HepG2 (cell line): ENCODE results near the gene NDUFB8. TPM values are rescaled to one million over a fixed set of nuclear protein-coding genes. Genes with fewer than 3 reads are reported as not detected.

Experiments
- BHLHE40 ChIP-seq: IDR thresholded peaks from 2 replicates; pipeline ENCODE4 v1.6.1; 2011; ENCODE audit warnings: low read length, improper control_type of control experiment
- EP300 ChIP-seq, 3 experiments: sonication (generic) in 1 of 3; formaldehyde crosslinking in 1 of 3; IDR thresholded peaks; 2 replicates each; pipeline versions ENCODE4 v1.5.1 to v1.6.1; 2011 to 2020; ENCODE audit warnings: low read depth in 2 of 3, low read length in 2 of 3, borderline replicate concordance in 1 of 3, improper control_type of control experiment in 1 of 3, mild to moderate bottlenecking in 1 of 3, missing genetic modification reagents in 1 of 3, moderate library complexity in 1 of 3
- EZH2 ChIP-seq: conservative IDR thresholded peaks from 2 replicates; pipeline ENCODE4 v1.6.1; 2012; ENCODE audit warnings: mild to moderate bottlenecking, low read depth, low read length, moderate library complexity
- NFYB ChIP-seq: sonication (generic); formaldehyde crosslinking; IDR thresholded peaks from 2 replicates; pipeline ENCODE4 v1.4.0; 2020; ENCODE audit warnings: missing genetic modification reagents
- NFYC ChIP-seq: IDR thresholded peaks from 2 replicates; pipeline ENCODE4 v1.6.1; 2016; ENCODE audit warnings: missing genetic modification reagents, missing compliant biosample characterization
- RORA ChIP-seq: sonication (generic); formaldehyde crosslinking; IDR thresholded peaks from 2 replicates; pipeline ENCODE4 v1.5.0; 2020; ENCODE audit warnings: mild to moderate bottlenecking, missing genetic modification reagents, moderate library complexity
- SCMH1 ChIP-seq: sonication (generic); formaldehyde crosslinking; IDR thresholded peaks from 2 replicates; pipeline ENCODE4 v1.9.0; 2021; ENCODE audit warnings: missing genetic modification reagents, mild to moderate bottlenecking, borderline replicate concordance
- SMC3 ChIP-seq: IDR thresholded peaks from 2 replicates; pipeline ENCODE4 v1.6.1; 2011; ENCODE audit warnings: low read length, improper control_type of control experiment
- SP1 ChIP-seq, 2 experiments: fragments of 450-650 bp in 1 of 2; sonication (generic) in 1 of 2; formaldehyde crosslinking in 1 of 2; IDR thresholded peaks; 2 replicates each; pipeline versions ENCODE4 v1.4.0 to v1.6.1; 2016 to 2020; ENCODE audit warnings: missing genetic modification reagents in 1 of 2
- SRSF9 ChIP-seq: fragments of 200-400 bp; formaldehyde crosslinking; IDR thresholded peaks from 2 replicates; pipeline ENCODE4 v1.6.1; 2018; ENCODE audit warnings: borderline replicate concordance, mild to moderate bottlenecking, low read depth, low read length; ENCODE audit not compliant: insufficient read depth, poor library complexity, severe bottlenecking
- STAG1 ChIP-seq: sonication (generic); formaldehyde crosslinking; IDR thresholded peaks from 2 replicates; pipeline ENCODE4 v1.4.0; 2020; ENCODE audit warnings: missing genetic modification reagents
- USF2 ChIP-seq, 2 experiments: sonication (generic) in 1 of 2; formaldehyde crosslinking in 1 of 2; IDR thresholded peaks; 2 replicates each; pipeline versions ENCODE4 v1.5.1 to v1.6.1; 2011 to 2020; ENCODE audit warnings: borderline replicate concordance in 1 of 2, low read depth in 1 of 2, low read length in 1 of 2, mild to moderate bottlenecking in 1 of 2, missing genetic modification reagents in 1 of 2, moderate library complexity in 1 of 2
- ZNF546 ChIP-seq: sonication (generic); formaldehyde crosslinking; conservative IDR thresholded peaks from 2 replicates; pipeline ENCODE4 v1.8.1; 2023; ENCODE audit warnings: mild to moderate bottlenecking, missing genetic modification reagents
- ZNF556 ChIP-seq: sonication (generic); formaldehyde crosslinking; IDR thresholded peaks from 2 replicates; pipeline ENCODE4 v1.4.0; 2020; ENCODE audit warnings: mild to moderate bottlenecking, missing genetic modification reagents, borderline replicate concordance
- ZNF569 ChIP-seq: sonication (generic); formaldehyde crosslinking; IDR thresholded peaks from 2 replicates; pipeline ENCODE4 v1.5.0; 2020; ENCODE audit warnings: mild to moderate bottlenecking, missing genetic modification reagents, moderate library complexity, borderline replicate concordance
- ZNF687 ChIP-seq: sonication (generic); formaldehyde crosslinking; IDR thresholded peaks from 2 replicates; pipeline ENCODE4 v1.5.1; 2020; ENCODE audit warnings: mild to moderate bottlenecking, missing genetic modification reagents, moderate library complexity
- ZSCAN12 ChIP-seq: sonication (generic); formaldehyde crosslinking; IDR thresholded peaks from 2 replicates; pipeline ENCODE4 v1.9.0; 2021; ENCODE audit warnings: mild to moderate bottlenecking, missing genetic modification reagents
- polyA plus RNA-seq, 8 experiments: library from polyadenylated mRNA; depleted of rRNA in 3 of 8; stranded (reverse) in 7 of 8; unstranded in 1 of 8; fragments of >200 nt; fragmentation: Illumina TruSeq in 4 of 8; extraction: Trizol in 4 of 8; gene quantifications; 2 replicates each; pipeline versions ENCODE4 v1.2.1 to v1.2.3, GENCODE V29; 2011 to 2016; ENCODE audit warnings: low read depth in 4 of 8, missing spikeins in 1 of 8, mixed read lengths in 1 of 8; ENCODE audit not compliant: insufficient read depth in 1 of 8
- total RNA-seq, 5 experiments: library from RNA; depleted of rRNA; stranded (reverse); fragments of >200 nt; fragmentation: Illumina TruSeq; extraction: Trizol; gene quantifications; 2 replicates each; pipeline ENCODE4 v1.2.3, GENCODE V29; 2016; ENCODE audit warnings: low read depth in 1 of 5
- TF ChIP-seq, protein P1 (sequence below): sonication (generic); formaldehyde crosslinking; IDR thresholded peaks from 2 replicates; pipeline ENCODE4 v1.5.1; 2020; ENCODE audit warnings: missing genetic modification reagents, mild to moderate bottlenecking, borderline replicate concordance
- TF ChIP-seq, protein P2 (sequence below): sonication (generic); formaldehyde crosslinking; IDR thresholded peaks from 2 replicates; pipeline ENCODE4 v1.5.0; 2020; ENCODE audit warnings: mild to moderate bottlenecking, missing genetic modification reagents, moderate library complexity

NDUFB8 gene
- total and polyA plus RNA-seq, 2 of the 13 experiments (the other 11 are each of a cell fraction or from before 2014, with no cell fraction given): 210 to 216 TPM

DNA sequence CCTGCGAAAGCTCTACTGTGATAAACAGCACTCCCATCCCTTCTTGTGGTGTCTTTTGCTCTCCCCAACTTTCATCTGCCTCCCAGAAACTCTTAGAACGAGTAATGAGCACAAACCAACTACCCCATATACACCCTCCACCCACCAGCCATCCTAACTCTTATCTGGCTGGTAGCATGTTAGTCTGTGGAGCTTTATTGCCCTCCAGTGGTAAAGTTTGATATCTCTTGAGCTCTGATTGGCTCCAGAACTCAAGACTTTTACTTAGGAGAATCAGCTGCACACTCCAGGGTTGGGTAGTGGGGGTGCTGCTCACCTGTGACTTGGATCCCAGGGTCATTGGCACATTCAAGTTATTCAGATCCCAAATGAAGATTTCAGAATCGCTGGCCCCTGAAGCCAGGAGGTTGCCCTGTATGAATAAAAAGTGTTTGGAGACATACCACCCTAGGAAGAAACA, 20.9 kb downstream of the NDUFB8 start (continued):
- TF ChIP-seq ZNF687: no peak
- TF ChIP-seq SP1 (IDR thresholded peaks at IDR 0.05): no peak
- TF ChIP-seq SP1 (CRISPR knock-in tag; IDR thresholded peaks at IDR 0.05): no peak
- TF ChIP-seq NFYC: peak; percentile 38; the same call in 1 of the 2 replicates
- TF ChIP-seq ZSCAN12 (CRISPR knock-in tag): no peak
- TF ChIP-seq EZH2: no peak
- no peak for TF ChIP-seq RORA
- TF ChIP-seq EP300 (IDR thresholded peaks at IDR 0.05; ENCODE audit: low read depth in 2 of 2, low read length in 2 of 2): no peak
- no peak for TF ChIP-seq EP300 (CRISPR knock-in tag; IDR thresholded peaks at IDR 0.05; ENCODE audit: borderline replicate concordance)
- TF ChIP-seq ZNF546 (CRISPR knock-in tag): no peak
- 0 out of 2 replicates have a peak, but pooled peaks have one; percentile 40 for TF ChIP-seq NFYB (CRISPR knock-in tag)
- TF ChIP-seq SRSF9: no peak
- TF ChIP-seq USF2 (IDR thresholded peaks at IDR 0.05; ENCODE audit: low read depth, low read length): no peak
- no peak for TF ChIP-seq USF2 (CRISPR knock-in tag; IDR thresholded peaks at IDR 0.05; ENCODE audit: borderline replicate concordance)
- TF ChIP-seq ZNF569 (CRISPR knock-in tag): no peak
- TF ChIP-seq, protein P1, sequence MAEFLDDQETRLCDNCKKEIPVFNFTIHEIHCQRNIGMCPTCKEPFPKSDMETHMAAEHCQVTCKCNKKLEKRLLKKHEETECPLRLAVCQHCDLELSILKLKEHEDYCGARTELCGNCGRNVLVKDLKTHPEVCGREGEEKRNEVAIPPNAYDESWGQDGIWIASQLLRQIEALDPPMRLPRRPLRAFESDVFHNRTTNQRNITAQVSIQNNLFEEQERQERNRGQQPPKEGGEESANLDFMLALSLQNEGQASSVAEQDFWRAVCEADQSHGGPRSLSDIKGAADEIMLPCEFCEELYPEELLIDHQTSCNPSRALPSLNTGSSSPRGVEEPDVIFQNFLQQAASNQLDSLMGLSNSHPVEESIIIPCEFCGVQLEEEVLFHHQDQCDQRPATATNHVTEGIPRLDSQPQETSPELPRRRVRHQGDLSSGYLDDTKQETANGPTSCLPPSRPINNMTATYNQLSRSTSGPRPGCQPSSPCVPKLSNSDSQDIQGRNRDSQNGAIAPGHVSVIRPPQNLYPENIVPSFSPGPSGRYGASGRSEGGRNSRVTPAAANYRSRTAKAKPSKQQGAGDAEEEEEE (CRISPR knock-in tag): no peak
- no peak for TF ChIP-seq BHLHE40
- TF ChIP-seq STAG1: peak; percentile 84
- TF ChIP-seq, protein P2, sequence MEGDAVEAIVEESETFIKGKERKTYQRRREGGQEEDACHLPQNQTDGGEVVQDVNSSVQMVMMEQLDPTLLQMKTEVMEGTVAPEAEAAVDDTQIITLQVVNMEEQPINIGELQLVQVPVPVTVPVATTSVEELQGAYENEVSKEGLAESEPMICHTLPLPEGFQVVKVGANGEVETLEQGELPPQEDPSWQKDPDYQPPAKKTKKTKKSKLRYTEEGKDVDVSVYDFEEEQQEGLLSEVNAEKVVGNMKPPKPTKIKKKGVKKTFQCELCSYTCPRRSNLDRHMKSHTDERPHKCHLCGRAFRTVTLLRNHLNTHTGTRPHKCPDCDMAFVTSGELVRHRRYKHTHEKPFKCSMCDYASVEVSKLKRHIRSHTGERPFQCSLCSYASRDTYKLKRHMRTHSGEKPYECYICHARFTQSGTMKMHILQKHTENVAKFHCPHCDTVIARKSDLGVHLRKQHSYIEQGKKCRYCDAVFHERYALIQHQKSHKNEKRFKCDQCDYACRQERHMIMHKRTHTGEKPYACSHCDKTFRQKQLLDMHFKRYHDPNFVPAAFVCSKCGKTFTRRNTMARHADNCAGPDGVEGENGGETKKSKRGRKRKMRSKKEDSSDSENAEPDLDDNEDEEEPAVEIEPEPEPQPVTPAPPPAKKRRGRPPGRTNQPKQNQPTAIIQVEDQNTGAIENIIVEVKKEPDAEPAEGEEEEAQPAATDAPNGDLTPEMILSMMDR (CRISPR knock-in tag): peak; percentile 77
- TF ChIP-seq SCMH1 (CRISPR knock-in tag): no peak
- TF ChIP-seq SMC3: peak; percentile 63; the same call in 1 of the 2 replicates
- TF ChIP-seq ZNF556 (CRISPR knock-in tag): no peak
